ENCODE results near the gene DUSP1.

DUSP1 gene

DNA sequence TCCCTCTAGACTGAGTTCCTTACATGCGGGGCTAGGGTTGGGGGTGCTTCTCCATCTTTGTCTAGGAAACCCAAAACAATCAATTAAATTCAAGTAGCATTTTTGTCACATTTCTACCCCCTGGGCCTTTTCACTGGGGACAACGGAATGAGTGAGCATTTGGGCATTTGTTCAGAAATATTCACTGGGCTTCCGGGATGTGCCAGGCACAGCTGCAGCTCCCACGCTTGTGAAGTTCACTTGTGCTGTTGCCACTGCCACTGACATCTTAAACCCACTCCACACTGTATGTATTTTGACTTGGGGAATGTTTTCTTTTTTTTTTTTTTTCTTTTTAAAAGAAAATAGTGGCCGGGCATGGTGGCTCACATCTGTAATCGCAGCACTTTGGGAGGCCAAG is 31.6 kb downstream of the DUSP1 start:
- DNase-seq = no peak

GRCh38 chr5:172736508-172737135 is 34.4 kb downstream of the DUSP1 start:
- DNase-seq = no peak

- DNase-seq = no peak
These were observed 35.7 kb downstream of the DUSP1 start for GRCh38 chr5:172735141-172735831.

GRCh38 chr5:172733974-172734346 is 37.0 kb downstream of the DUSP1 start:
- no peak for DNase-seq

GRCh38 chr5:172733131-172733973 is 37.6 kb downstream of the DUSP1 start:
- no peak for DNase-seq

DNA sequence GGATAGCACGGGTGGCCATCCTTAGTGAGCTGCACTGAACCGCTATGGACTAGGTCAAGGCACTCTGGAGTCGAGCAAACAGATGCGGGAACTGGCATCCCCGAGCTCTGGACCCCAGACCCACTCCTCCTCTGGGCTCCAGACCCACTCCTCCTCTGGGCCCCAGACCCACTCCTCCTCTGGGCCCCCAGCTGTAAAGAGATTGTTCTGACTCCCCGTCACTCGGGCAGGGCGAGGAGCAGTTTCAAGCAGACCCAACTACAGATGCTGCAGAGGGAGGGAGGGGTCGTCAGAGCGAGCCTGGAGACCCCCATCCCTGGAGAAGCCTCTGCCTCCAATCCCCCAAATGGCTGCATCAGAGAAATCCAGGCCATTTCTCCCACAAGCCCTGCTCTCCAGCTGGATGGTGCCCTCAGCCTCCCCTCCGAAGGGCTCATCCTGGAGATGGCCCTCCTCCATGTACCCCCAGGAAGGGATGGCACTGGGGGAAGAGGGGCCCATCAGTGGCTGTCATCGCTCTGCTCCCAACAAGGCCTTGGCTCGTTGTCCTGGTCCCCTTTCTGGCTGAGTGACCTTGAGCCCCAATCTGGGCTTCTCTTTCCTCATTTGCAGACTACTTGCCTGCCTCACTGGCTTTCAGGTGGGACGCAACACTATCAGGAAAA is 38.7 kb downstream of the DUSP1 start:
- no peak for DNase-seq

DNA sequence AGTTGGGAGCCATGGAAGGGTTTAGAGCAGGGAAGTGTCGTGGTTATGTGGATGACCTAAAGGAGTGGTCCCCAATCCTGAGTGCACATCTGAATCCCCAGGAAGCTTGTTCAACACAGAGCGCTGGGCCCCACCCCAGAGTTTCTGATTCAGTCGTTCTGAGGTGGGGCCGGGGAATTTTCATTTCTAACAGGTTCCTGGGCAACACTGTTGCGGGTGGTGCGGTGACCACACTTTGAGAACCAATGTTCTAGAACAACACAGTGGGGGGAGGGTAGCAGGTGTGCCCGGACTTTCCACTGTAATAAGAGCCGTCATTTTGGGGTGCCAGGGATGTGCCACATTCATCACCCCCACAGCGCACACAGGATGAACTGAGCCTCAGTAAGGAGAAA is 39.3 kb downstream of the DUSP1 start:
- no peak for DNase-seq

GRCh38 chr5:172730981-172731679 is 39.9 kb downstream of the DUSP1 start:
- DNase-seq = no peak

DNA sequence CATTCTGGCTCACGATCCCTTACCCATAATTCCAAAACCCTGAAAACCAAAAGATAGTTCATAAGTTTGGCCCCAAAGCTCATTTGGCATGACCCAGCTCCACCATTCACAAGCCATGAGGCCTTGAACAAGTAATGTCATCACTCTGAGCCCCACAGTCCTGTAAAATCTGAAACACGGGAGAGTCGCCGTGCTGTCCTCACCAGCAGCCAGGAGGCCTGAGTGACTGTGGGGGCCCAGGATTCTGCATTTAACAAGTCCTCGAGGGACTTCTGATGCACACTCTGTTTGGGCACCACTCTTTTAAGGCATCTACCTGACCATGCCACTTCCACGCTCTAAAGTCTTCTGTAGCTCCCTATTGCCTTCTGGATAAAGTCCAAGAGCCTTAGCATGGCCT is 40.8 kb downstream of the DUSP1 start:
- no peak for DNase-seq

DNA sequence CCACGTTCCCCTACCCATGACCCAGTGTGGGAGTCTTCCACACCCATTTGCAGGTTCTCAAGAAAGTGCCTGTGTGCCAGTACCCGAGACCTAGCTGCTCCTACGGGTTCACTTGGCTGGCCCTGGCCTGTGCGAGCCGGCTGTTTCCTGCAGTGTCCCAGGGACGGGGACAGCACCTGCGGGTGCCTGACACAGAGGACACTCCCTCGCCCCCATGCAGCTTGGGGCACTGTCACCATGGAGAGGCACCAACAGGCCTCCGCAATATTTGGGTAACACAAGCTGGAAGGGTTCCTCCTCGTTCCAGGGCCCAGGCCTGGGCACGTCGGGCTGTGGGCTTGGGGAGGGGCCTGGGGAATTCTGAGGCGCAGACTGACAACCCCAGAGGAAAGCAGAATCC is 41.4 kb downstream of the DUSP1 start:
- no peak for DNase-seq

DNA sequence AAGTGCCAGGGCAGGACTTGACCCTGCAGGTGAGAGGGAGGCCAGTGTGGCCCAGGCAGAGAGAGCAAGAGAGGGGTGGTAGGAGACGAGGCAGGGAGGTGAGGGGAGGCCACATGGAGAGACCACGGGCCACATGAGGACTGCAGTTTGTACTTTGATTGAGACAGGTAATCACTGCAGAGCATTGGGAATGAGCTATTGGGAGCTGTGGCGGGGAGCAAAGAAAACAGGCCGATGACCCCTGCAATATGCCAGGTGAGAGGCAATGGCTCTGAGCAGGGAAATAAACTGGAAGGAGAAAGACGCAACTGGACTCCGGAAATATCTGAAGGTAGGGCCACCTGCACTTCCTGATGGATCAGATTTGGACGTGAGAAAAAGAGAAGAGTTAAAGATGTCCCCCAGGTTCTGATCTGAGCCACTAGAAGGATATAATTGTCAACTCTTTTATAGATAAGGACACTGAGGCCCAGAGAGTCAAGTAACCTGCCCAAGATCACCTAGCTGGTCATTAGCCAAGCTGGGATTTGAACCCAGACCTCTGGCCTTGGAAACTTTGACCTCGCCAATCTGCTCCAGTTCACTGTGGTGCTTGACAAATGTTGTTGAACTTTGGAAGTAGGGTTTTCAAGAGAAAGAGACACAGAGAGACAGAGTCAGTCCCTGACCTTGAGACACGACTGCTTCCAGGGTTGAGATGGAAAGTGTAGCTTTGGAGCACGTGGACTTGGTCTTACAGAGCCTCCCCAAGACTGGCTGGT is 42.3 kb downstream of the DUSP1 start:
- no peak for DNase-seq

DNA sequence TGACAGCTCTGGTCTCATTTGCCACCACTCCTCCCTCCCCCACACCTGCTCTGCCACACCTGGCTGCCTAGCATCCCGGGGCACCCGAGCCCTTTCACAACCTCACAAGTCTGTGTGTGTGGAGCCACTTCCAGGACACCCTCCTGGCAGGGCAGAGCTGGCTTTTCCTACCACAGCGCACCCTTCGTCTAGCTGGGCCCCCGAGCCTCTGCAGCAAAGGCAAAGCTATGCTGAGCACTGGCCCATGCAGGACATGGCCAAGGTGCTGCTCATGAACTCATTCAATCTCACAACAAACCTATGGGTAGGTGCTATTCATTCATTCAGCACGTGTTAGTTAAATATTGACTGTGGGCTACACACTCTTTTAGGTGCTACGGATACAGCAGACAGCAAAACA is 43.4 kb downstream of the DUSP1 start:
- no peak for DNase-seq

DNA sequence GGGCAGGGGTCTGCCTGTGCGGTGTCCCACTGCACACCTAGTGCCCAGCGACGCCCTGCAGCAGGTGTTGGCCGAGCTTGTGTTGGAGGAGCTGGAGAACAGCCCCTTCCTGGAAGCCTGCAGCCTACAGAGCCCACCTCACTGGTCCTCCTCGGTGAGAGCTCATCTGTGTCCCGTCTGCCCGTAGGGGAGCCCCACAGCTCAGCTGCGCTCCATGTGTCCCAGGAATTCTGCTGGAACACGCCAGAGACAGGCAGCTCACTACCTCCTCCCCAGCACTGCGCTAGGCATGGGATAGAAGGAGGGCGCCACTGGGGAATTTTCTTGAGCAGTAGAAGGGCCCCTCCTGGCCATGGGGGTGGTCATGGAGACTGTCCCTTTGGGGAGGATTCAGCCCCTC is 44.0 kb downstream of the DUSP1 start:
- DNase-seq = no peak

GRCh38 chr5:172725785-172726184 is 45.2 kb downstream of the DUSP1 start:
- no peak for DNase-seq

GRCh38 chr5:172725273-172725672 is 45.7 kb downstream of the DUSP1 start:
- DNase-seq = no peak

DNA sequence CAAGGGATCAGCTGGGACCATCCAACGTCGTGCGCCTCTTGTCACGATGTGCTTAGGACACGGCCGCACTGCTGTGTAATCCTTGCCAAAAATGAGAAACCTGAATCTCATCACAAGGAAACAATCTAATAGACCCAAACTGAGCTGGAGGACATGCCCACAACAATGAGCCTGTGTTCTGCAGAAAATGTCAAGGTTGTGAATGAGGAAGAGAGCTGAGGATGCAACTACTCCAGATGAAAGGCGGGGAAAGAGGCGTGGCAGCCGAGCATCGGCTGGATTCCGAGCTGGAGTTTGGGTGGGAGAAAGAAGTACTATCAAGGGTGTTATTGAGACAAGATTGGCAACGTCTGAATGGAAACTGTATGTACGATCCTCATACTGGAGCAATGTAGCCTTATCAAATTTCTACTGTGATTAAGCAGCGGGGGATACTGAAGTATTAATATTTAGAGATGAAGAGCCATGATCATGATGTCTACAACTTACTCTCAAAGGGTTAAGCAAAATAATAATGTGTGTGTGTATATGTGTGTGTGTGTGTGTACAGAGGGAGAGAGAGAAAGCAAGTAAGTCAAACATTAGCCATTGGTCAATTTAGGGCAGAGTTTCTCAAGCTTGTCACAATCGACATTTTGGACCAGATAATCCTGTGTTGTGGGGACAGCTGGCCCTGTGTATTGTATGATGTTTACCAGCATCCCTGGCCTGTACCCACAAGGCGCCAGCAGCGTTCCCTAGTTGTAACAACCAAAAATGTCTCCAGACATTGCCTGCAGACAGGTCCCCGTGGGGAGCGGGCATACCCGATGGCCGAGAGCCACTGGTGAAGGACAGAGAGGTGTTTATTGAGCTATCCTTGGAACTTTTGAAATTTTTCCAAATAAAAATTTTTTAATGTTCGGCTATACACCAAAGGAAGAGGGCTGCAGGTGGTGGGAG is 46.5 kb downstream of the DUSP1 start:
- no peak for DNase-seq

DNA sequence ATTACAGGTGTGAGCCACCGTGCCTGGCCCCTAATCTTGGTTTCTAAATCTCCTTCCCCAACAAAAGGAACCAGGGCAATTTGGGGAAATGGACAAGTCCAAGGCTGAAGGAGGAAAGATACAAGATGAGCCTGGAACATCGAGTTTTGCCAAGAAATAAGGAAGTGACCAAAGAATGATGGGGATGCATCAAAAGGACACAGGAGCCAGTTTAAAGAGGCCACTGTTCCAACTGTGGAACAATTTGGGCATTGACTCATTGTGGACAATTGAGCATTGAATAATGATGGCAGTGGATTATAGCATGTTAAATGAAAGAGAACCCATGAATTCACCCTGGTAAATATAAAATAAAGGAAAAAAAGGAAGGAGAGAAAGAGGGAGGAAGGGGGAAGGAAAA is 47.5 kb downstream of the DUSP1 start:
- no peak for DNase-seq

DNA sequence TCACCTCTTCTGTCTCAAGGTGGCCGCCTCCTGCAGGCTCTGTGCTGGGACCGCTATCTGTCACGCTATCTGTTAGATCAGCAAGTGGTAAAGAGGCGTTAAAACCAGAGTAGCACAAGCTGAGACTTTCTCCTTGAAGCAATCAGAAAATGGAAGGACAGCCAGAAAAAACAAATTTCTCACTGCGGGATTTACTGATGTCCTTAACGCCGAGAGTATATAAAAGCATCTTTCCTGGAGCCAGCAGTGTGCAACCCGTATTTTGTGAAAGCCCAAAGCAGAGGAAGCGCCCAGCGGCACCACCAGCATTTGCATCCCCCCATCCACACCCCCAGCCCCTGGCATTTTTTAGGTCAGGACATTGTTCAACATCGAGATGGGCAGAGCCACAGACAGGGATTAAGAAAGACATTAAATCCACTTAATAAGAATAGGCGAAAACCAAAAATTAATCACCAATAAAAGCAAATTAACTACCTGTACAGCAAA is 48.6 kb downstream of the DUSP1 start:
- no peak for DNase-seq

DNA sequence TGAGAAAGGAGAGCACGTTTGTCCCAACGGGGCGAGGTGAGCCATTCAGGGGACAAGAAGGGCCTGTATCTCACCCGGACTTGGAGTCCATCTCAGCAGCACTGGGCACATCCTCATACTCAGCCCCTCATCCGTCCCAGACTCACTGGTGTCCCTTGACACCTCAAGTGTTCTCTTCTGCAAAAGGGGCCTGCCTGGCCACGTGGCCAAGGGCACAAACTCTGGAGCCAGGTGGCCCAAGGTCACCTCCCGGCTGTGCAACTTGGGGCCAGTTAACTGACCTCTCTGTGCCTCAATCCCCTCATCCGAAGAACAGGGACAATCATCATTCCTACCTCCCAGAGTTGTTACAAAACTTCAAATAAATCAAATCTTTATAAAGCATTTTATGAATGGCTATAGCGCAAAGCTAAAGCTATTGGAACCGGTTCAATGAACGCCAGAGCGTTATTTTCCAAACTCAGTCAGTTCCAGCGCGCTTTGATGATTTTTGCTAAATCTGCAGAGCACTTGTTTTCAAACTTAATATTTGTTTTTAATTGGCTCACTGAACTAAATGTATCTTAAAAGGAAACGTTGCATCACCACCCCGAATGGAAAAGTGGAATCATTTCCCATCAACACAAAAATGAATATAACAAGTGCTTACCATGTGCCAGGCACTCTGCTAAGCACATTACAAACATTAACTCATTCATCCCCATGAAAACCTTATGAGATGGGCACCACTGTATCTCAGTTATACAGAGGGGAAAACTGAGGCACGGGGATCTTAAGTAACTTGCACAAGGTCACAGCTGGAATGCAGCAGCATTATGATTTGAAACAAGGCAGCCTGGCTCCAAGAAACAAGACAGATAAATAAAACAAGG is 49.3 kb downstream of the DUSP1 start:
- no peak for DNase-seq

DNA sequence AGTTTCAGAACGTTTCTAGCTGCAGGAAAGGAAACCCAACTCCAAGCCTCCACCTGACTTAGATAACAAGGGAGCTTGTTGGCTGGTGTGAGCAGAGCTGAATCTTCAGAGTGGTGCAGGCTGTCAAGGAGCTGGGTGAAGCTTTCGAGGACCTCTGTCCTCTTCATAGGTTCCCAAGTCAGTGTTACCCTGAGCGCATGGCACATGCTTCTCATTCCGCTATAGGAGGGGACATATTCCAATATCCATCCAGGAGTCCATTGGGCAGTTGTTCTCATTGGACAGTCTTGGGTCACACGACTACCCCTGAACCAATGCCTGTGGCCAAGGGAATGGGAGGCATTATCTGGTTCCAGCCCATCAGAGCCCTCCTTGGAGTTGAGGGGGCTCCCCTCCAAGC is 50.3 kb downstream of the DUSP1 start:
- DNase-seq = no peak

Measured in activated CD4-positive, CD25-positive, alpha-beta regulatory T cell treated with anti-CD3 and anti-CD28 coated beads, Interleukin-2, amount 50 U/mL, for 72 hours (primary cell).